Muscle of leg (tissue), 11 donors: ENCODE data around the gene ARHGDIG. TPM values are rescaled to one million over a fixed set of nuclear protein-coding genes. Genes with fewer than 3 reads are reported as not detected.

Experiments
- DNase-seq: peaks from one replicate; pipeline ENCODE4 v3.0.0; 2013
- H3K27ac ChIP-seq: one replicate; pipeline ENCODE4 v1.5.1; 2013; ENCODE audit warnings: mild to moderate bottlenecking, low read length, control low read depth
- H3K27me3 ChIP-seq: one replicate; pipeline ENCODE4 v1.6.1; 2013; ENCODE audit warnings: low read length; ENCODE audit not compliant: control insufficient read depth, insufficient read depth
- H3K36me3 ChIP-seq: one replicate; pipeline ENCODE4 v1.6.1; 2013; ENCODE audit warnings: low read length; ENCODE audit not compliant: control insufficient read depth, insufficient read depth
- H3K4me1 ChIP-seq: one replicate; pipeline ENCODE4 v1.6.1; 2013; ENCODE audit warnings: low read length; ENCODE audit not compliant: control insufficient read depth, insufficient read depth
- H3K4me3 ChIP-seq: one replicate; pipeline ENCODE4 v1.5.1; 2013; ENCODE audit warnings: low read length, control low read depth
- H3K9me3 ChIP-seq: replicated peaks from 2 replicates; pipeline ENCODE4 v1.6.1; 2013; ENCODE audit warnings: low read depth, low read length; ENCODE audit not compliant: control insufficient read depth
- WGBS: methylation state at CpG from one replicate; pipeline ENCODE4 v1.1.5; 2013; ENCODE audit warnings: missing lambda C conversion rate; ENCODE audit not compliant: insufficient coverage; 5-methylcytosine and 5-hydroxymethylcytosine counted together
- polyA plus RNA-seq, 8 donors: library from polyadenylated mRNA; unstranded; fragments of 120-200 nt; gene quantifications; one replicate each; pipeline versions ENCODE4 v1.2.1 to v1.2.3, GENCODE V29; 2013; ENCODE audit warnings: inconsistent platforms in 1 of 8, low replicate concordance in 1 of 8; ENCODE audit not compliant: insufficient read length in 8 of 8, insufficient read depth in 1 of 8
- total RNA-seq: library from RNA; stranded (reverse); fragments of 120-200 nt; gene quantifications from one replicate; pipeline ENCODE4 v1.2.4, GENCODE V29; 2013

Gene ARHGDIG
- total and polyA plus RNA-seq, 9 donors, result 0.30 to 2.4 (median 0.66) TPM

GRCh38 chr16:280005-280460 is 358 bp upstream of the ARHGDIG start:
- no peak for DNase-seq
- Histone ChIP-seq H3K36me3 (no peaks in the 10 kb centered on the region), H3K27ac (no peak overlapping the region), H3K4me1 (peaks cover 24% of the 10 kb centered on the region), H3K4me3 (no peak overlapping the region), H3K27me3 (peaks cover 59% of the 10 kb centered on the region), H3K9me3 (no peaks in the 10 kb centered on the region)
- 3% methylated on average over 45 of the region's 47 CpGs for WGBS

GRCh38 chr16:280991-281659 is 734 bp downstream of the ARHGDIG start:
- Histone ChIP-seq H3K4me1 (peaks cover 17% of the 10 kb centered on the region), H3K4me3 (peak overlapping the region; percentile 19), H3K36me3 (no peaks in the 10 kb centered on the region), H3K9me3 (no peaks in the 10 kb centered on the region), H3K27me3 (peaks cover 52% of the 10 kb centered on the region), H3K27ac (no peak overlapping the region)
- no peak for DNase-seq
- 32% methylated on average over 26 of the region's 27 CpGs for WGBS

GRCh38 chr16:281660-282255 is 1.4 kb downstream of the ARHGDIG start:
- H3K9me3 ChIP-seq, result no peaks in the 10 kb centered on the region
- no peak overlapping the region for H3K27ac ChIP-seq
- H3K36me3 ChIP-seq, result peaks cover 6% of the 10 kb centered on the region
- peaks cover 13% of the 10 kb centered on the region for H3K4me1 ChIP-seq
- no peak for DNase-seq
- peaks cover 46% of the 10 kb centered on the region for H3K27me3 ChIP-seq
- 59% methylated on average over 17 of the region's 25 CpGs for WGBS
- no peak overlapping the region for H3K4me3 ChIP-seq

GRCh38 chr16:282491-282890 is 2.1 kb downstream of the ARHGDIG start:
- peaks cover 45% of the 10 kb centered on the region for H3K27me3 ChIP-seq
- no peak overlapping the region for H3K27ac ChIP-seq
- WGBS, result 81% methylated on average over 7 of the region's 22 CpGs
- H3K4me1 ChIP-seq, result peaks cover 13% of the 10 kb centered on the region
- no peak overlapping the region for H3K4me3 ChIP-seq
- DNase-seq, result no peak
- peaks cover 13% of the 10 kb centered on the region for H3K36me3 ChIP-seq
- no peaks in the 10 kb centered on the region for H3K9me3 ChIP-seq

- DNase-seq, result no peak
- 70% methylated on average over 18 of the region's 25 CpGs for WGBS
- peaks cover 13% of the 10 kb centered on the region for H3K4me1 ChIP-seq
- H3K27ac ChIP-seq, result no peak within 1 kb of the TSS
- H3K36me3 ChIP-seq, result peaks cover 20% of the 10 kb centered on the region
- peaks cover 45% of the 10 kb centered on the region for H3K27me3 ChIP-seq
- H3K4me3 ChIP-seq, result no peak within 1 kb of the TSS
- H3K9me3 ChIP-seq, result no peaks in the 10 kb centered on the region
Measured at GRCh38 chr16:283033-283805, 2.8 kb downstream of the ARHGDIG start, which contains the start of gene PDIA2. TSS of gene PDIA2 (plus strand) at chr16:283164. CDS start at chr16:283170, 6 bp downstream.

GRCh38 chr16:284204-285120 is 4.1 kb downstream of the ARHGDIG start:
- Histone ChIP-seq H3K4me1 (peaks cover 13% of the 10 kb centered on the region), H3K36me3 (peaks cover 30% of the 10 kb centered on the region), H3K27ac (no peak overlapping the region), H3K4me3 (no peak overlapping the region), H3K9me3 (no peaks in the 10 kb centered on the region), H3K27me3 (peaks cover 32% of the 10 kb centered on the region)
- 91% methylated on average over 50 of the region's 52 CpGs for WGBS
- no peak for DNase-seq

GRCh38 chr16:285146-286055 is 5.0 kb downstream of the ARHGDIG start:
- Histone ChIP-seq H3K4me3 (no peak overlapping the region), H3K36me3 (peaks cover 35% of the 10 kb centered on the region), H3K27me3 (peaks cover 26% of the 10 kb centered on the region), H3K27ac (no peak overlapping the region), H3K4me1 (peaks cover 10% of the 10 kb centered on the region), H3K9me3 (no peaks in the 10 kb centered on the region)
- DNase-seq, result no peak
- WGBS, result 94% methylated on average over 33 of the region's 48 CpGs

- Histone ChIP-seq H3K27me3 (peaks cover 14% of the 10 kb centered on the region), H3K9me3 (no peaks in the 10 kb centered on the region), H3K4me3 (no peak overlapping the region), H3K4me1 (no peaks in the 10 kb centered on the region), H3K36me3 (peaks cover 46% of the 10 kb centered on the region), H3K27ac (no peak overlapping the region)
- DNase-seq, result no peak
- WGBS, result 96% methylated on average over 18 of the region's 22 CpGs
Measured at GRCh38 chr16:286491-287297, 6.3 kb downstream of the ARHGDIG start.
